ENCODE data around the gene HSDL1.
"Not testable (repeated sequence)": the region's sequence is repeated elsewhere in the genome, so short reads cannot be mapped to it uniquely, and the experiment has no call there.

HSDL1 gene

DNA sequence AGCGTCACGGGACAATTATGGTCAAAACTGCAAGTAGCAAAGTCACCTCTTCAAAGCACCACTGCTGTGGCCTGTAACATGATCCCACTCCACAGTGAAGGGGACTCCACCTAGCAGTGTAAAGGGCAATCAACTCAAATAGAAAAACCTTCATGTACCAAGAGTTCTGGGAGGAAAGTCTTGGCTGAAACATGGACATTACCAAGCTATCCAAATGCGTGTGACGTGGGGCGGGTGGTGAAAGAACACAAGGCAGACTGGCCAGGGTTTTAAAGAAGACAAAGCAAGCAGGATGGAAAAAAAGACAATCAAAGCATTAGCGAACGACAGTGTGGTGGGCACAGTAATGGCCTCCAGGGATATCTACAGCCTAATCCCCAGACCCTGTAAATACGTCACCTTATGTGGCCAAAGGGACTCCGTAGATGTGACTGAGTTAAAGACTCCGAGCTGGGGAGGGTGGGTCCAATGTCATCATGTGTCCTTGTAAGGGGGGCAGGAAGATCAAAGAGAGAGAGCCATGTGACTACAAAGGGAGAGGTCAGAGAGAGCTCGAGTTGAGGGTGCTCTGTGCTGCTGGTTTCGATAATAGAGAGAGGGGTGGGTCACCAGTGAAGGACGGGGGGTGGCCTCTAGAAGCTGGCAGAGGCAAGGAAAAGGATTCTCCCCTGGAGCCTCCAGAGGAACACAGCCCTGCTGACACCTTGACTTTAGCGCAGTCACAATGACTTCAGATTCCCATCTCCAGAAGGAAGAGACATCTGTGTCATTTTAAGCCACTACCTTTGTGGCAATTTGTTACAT, 6.0 kb downstream of the HSDL1 start:
- DNase-seq (ENCODE audit: low spot score), result no peak

DNA sequence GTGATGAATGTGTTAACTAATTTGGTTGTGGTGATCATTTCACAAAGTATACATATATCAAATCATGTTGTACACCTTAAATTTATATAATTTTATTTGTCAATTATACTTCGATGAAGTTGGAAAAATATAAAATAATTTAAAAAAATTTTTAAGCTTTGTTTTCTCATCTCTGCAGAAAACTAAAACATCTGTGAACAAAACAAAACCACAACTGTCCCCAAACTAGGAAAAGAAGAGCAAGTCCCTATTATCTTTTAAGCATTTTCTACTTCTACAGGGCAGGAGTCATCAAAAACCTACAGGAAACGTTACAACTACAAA, 6.5 kb downstream of the HSDL1 start:
- DNase-seq (ENCODE audit: low spot score), result no peak

DNA sequence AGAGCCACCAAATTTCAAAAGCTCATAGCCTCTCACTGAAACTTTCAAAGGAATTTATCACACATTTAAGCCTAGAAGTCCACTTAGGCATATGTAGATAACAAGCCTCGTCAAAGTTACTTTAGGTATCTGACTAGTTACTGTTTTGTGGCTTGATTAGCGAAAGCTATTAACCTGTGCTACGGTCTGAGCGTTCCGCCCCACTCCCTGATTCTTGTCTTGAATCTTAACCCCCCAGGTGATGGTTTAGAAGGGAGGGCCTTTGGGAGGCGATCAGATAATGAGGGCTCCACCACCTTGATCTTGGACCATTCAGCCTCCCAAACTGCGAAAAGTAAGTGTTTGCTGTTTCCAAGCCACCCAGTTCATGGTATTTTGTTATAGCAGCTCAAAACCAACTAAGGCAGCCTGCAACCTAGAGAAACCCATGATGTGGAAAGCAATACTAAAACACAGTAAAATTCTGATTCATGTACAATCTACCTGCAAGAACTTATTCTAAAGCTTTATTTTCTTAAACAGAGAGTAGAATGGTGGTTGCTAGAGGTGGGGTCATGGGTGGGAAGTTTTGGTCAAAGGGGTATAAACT, 7.1 kb downstream of the HSDL1 start:
- no peak for DNase-seq (ENCODE audit: low spot score)

DNA sequence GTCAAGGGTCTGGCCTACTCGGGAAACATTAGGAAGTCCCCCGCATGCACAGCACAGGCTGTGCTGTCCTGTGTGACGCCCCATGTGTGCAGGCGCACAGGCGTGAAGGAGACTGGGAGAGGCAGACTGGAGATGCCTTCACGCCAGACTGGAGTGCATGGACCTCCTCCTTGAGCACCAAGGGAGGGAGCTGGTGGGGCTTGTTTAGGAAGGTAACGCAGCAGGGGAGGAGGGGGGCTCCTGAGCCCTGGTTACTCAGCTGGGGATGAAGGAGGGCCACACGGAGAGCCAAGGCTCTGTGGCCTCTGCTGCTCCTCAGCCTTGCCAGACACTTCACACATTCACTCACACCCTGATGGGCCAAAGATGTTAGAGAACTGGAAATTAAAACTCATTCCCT, 7.7 kb downstream of the HSDL1 start:
- no peak for DNase-seq (ENCODE audit: low spot score)

DNA sequence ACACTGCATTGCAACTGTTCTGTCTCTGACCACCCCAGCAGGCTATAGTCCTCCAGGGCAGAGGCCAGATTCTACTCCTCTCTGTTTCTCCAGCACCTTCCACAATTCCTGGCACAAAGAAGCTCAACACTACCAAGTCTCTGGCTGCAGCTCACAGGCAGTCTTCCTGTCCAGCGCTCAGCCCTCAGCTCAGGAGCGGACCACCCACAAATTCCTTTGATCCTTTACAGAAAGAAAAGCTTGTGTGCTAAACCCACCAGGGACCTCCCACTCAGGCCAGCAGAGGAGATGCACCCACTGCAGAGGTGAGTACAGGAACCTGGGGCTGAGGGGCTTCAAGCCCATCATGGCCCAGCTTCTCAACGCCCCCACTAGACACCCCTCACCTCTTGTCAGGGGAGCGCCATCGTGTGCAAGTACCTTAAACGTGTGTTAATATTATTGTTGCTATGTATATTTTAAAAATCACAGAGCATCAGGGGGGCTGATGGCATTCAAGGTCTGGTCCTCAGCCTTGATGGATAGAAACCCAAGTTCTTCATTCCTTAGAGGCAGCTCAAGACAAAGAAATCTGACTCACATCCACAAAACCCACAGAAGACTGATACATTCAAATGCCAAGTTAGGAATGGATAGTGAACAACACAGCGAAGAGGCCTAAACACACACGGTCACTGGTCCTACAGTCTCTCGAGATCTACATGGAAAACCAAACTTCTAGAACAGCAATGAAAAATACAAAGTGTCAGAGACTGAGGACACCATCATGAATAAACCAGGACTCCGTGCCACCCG, 8.4 kb downstream of the HSDL1 start:
- DNase-seq (ENCODE audit: low spot score), result no peak

DNA sequence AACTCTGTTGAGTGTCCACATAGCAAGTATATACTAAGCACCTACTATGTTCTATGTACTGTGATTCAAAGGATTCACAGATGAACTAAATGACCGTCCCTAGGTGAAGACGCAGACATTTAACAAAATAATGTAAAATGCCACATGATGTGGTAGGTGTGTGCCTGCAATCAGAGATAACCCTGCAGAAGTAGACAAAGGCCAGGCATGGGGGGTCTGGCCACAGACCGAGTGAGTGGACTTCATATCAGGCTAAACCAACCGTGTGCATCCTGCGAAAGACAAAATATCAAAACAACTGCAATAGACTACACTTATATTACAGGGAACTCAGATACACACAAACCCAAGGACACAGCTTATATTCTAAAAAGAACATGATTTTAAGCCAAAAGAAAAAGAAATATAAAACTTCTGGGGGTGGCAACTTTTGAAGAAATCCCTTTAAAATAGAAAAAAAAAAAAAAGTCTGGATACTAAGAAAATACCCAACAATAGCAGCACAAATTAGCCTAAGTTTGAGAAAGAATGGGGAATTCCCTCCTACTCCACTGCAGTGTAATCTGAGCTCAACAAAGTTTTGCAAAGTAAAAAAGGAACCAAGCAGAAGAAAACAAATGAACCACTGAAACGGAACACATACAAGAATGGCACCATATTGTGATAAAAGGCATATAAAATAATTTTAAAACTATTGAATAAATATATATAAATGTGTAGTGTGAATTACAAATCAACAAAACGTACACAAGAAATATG, 12.3 kb downstream of the HSDL1 start:
- DNase-seq (ENCODE audit: low spot score), result no peak

DNA sequence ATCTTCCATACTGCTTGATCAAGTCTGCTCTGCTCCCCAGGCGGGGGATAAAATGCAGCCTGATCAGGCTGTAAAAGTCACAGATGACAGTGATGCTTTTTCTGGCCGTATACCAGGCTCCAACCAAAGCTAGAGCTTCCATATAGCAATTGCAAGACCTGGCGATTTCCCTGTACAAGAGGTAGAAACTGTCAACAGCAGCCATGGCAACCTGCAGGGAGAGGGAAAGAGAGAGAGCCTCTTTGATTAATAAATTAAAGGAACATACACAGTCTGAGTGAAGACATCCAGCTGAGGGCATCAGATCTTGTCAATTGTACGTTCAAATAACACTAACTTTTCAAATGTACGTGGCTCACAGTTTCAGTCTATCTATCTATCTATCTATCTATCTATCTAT, 13.9 kb downstream of the HSDL1 start:
- DNase-seq (ENCODE audit: low spot score), result no peak

DNA sequence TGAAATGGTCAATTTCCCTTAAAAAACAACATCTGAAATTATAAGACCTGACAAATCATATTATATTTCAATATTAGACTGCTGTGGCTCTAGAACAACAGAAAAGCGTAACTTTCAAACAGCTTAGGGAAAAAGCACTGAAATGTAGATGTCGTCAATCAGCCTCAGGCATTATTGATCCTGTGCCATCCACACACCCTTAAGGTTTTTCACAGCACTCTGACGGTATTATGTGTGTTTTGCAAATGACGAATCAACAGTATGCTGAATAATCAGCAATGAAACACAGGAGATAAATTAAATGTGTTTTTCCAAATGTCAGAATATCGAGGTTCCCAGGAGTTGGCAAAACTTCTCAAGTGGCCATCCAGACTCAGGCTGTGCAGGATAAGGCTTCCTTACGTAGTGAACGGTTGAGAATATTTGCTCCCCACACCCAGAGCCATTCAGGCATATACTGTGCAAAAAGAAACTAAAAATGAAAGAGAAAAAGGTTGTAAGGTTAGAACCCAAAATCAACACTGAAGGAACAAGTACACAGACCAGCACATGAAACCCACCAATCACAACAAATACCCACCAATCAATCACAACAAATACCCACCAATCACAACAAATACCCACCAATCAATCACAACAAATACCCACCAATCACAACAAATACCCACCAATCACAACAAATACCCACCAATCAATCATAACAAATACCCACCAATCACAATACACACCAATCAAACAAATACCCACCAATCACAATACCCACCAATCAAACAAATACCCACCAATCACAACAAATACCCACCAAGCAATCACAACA, 20.5 kb downstream of the HSDL1 start:
- DNase-seq (ENCODE audit: low spot score), result no peak

DNA sequence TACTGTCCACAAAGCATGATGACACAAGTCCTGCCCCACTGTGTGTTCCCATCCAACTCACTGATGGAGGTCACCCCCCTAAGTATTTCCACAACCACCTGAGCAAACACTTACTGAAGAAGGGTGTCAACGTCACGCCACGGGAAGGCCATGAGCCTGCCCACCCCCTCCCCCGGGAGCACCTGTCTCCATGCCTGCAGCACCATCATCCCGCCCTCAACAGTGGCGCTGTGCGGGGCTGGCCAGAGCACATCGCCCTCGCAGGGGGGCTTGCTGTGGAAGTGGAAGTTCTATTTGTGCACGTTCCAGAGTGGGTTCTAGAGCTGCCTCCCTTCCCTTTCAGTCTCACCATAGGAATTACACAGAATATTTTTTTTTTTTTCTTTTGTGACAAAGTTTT, 24.0 kb downstream of the HSDL1 start:
- no peak for DNase-seq (ENCODE audit: low spot score)

DNA sequence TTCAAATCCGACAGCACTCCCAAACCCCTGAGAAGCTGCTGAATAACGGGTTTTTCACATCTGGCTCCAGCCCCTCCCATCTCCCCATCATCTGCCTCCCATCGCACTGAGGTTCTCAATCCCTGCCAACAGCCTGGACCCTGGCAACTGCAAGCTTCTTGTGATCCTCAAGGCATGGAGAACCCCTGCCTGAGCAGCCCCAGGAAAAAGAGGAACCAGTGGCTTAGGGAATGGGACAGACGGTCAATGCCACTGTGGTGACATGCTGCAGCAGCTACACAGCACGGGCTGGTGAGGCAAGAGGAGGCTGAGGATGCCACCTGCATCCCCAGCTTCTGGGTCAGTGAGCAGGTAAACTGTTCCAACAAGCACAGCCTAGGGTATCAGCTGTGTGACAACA, 25.0 kb downstream of the HSDL1 start:
- no peak for DNase-seq (ENCODE audit: low spot score)

DNA sequence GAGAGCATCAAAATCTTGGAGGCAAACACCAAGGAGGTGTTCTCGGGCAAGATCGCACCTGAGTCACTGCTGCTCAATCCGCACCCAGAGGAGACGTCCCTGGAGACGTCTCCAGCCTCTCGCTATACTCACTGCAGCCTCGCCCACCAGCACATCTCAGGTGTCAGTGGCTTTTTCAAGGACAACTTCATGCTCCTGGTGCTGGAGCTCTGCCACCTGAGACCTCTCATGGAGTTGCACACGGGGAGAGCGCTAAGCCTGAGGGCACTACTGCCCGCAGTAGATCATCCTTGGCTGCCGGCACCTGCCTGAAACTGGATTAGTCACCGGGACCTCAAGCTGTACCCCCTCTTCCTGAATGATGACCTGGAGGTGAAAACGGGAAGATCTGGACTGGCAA, 25.6 kb downstream of the HSDL1 start:
- DNase-seq (ENCODE audit: low spot score), result no peak

DNA sequence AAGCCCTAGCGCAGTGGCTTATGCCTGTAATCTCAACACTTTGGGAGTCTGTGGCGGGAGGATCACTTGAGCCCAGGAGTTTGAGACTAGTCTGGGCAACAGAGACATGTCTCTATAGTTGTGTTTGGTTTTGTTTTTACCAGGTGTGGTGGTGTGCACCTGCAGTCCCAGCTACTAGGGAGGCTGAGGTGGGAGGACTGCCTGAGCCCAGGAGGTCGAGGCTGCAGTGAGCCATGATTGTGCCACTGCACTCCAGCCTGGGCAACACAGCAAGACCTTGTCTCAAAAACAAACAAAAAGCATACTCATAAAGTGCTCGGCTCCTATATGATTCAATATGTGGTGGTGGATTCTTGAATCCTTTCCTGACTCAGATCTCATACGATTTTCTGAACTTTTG, 26.7 kb downstream of the HSDL1 start:
- DNase-seq (ENCODE audit: low spot score), result not testable (repeated sequence)

DNA sequence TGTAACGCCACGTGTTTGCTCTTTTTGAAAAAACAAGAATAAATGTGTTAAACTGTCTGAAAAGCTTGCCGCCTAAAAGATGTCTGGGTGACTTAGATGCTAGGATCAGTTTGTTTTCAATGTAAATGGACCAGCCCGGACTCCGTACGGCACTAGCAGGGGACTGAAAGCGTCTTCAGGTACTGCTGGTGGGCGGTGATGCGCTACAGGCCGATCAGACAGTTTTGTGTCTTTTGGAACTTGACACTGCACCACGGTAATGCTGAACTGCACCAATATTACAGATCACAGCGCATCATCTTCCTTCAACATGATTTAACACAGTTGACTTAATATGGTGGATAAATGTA, 27.5 kb downstream of the HSDL1 start:
- no peak for DNase-seq (ENCODE audit: low spot score)

DNA sequence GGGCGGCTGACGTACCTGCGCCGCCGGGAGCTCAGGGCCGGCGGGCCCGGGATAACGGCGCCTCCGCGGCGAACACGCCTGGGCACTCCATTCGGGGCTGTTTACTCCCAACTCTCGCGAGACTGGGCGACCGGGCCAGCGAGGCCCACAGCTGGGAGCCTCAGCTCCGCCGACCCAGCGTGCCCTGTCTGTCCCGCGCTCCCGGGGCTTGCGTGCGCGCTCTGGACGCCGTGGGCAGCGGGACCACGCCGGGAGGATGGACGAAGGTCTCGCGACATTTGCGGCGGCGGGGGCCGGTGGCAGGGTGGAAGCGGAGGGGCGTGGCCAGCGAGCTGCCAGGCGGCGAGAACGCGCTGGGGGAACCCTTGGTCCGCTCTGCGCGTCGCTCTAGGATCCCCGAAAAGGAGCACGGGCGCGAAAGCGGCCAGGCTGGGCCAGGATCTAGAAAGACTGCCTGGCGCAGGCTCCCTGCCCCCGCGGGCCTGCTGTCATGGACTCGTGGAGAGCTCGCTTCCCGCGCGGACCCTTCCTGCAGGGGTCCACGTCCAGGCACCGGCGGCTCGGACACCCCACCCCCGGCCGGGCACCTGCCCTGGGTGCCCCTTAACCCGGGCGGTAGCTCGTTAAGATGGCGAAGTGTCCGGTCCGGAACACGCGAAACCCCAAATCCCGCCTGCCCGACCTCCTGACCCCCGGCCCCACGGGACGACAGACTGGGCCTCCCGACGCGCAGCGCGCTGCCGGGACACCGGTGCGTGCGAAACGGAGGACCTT, 28.1 kb downstream of the HSDL1 start, which contains the start of gene MBTPS1:
Gene MBTPS1, minus strand, starts transcription at position 223 of the 774 bp plus-strand sequence. CDS start 15,159 bp downstream, outside the sequence.
- peak; percentile 97 for DNase-seq (ENCODE audit: low spot score)

DNA sequence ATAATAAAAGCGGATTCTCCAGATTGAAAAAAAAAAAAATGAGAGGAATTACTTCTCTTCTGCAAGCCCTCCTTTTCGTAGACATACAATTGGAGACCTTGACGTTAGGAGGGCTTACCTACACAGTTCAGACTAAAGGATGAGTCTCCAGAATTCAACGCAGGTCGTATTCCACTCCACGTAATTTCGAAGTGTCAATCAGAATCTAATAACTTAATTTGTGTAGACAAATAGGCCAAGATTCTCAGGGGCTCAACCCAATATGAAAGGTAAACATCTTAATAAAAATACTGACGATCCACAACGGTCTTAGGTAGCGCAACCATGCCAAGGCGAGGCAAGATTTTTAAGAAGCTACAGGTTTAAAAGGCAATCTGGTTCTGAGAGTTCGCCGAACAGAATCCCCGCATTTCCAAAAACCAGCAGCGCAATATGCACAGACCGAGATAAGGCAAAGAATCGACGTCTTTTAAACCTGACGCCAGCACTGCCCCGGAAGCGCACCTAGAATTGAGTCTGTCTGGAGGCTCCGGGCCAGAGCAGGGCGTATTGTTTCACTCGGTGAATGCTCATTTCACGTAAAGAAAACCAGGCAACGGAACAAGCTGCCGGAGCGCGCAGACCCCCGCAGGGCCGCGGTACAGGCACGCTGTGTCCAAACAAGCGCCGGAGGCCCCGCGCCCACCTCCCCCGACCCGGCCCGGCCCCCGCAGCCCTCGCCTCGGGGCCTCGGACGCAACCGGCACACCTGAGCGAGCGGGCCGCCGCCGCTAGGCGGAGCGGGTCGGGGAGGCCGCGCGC, 28.9 kb downstream of the HSDL1 start:
- DNase-seq (ENCODE audit: low spot score), result peak; percentile 55

DNA sequence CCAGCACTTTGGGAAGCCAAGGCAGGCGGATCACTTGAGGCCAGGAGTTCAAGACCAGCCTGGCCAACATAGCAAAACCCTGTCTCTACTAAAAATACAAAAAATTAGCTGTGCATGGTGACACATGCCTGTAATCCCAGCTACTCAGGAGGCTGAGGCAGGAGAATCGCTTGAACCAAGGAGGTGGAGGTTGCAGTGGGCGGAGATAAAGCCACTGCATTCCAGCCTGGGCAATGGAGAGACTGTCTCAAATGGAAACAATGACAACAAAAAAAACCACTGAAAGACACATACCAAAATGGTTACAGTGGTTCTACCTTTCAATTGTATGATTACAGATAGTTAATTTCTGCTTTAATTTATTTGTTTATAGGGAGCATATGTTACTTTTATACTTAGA, 33.0 kb downstream of the HSDL1 start:
- DNase-seq (ENCODE audit: low spot score), result not testable (repeated sequence)

DNA sequence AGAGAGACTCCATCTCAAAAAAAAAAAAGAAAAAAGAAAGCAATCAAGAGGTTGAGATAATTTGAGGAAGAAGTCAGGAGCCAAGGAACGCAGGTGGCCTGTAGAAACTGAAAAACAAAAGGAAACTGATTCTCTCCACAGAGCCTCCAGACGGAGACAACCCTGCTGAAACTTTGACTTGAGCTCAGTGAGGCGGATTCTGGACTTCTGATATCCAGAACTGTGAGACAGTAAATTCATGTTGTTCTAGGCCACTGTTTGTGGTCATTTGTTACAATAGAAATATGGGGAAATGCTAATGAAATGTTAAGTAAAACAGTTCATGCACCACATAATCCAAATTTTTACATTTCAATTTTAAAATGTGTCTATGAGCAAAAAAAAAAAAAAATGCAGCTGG, 33.5 kb downstream of the HSDL1 start:
- DNase-seq (ENCODE audit: low spot score), result no peak

DNA sequence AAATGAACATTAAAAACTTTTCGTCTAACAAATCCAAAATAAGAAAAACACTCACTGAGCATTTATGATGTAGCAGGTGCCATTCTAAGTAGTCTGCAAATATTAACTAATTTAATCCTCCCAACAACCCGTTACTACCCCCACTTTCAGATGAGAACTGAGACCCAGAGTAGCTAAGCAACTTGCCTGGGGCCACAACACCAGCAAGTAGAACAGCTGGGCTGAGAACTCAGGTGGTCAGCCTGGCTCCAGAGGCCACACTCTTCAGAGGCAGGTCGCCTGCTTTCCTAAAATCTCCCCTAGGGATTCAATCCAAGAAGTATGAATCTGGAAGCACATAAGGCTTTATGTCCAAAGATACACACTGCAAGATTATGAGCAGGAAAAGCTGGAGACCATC, 34.5 kb downstream of the HSDL1 start:
- no peak for DNase-seq (ENCODE audit: low spot score)

DNA sequence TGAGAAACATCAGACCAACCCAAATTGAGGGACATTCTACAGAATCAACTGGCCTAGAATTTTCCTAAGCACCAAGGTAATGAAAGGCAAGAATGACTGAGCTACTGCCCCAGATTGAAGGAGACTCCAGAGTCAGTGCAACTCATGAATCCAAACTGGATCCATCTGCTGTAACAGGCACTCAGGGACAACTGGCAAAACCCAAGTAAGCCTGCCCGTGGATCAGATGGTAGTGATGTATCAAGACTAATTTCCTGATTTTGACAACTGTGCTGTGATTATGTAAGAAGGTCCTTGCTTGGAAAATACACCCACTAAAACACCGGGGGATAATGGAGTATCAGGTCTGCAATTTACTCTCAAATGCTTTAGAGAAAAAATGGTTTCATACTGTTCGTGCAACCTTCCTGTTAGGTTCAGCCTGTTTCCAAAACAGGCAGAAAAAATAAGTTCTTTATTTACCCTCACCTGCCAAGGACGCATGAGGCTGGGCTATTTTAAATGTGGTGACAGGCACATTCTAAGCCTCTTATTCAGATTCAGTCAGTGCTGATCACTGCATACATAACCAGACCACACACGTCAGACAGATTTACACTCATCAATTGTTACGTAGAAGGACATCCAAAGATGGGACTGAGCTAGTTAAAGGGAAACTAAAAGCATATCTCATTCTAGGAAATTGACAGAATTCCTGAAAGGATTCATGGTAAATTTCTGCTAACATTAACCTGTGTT, 35.2 kb downstream of the HSDL1 start:
- no peak for DNase-seq (ENCODE audit: low spot score)

Data from LoVo (cell line).